Left renal pelvis (tissue), 4 donors: ENCODE measurements around the gene SAG. TPM values are rescaled to one million over a fixed set of nuclear protein-coding genes. Genes with fewer than 3 reads are reported as not detected.

Source experiments
- DNase-seq, 4 donors: peaks; one replicate each; pipeline ENCODE4 v3.0.0-alpha.2; 2013; ENCODE audit warnings: low read depth in 4 of 4, low spot score in 3 of 4
- polyA plus RNA-seq, 4 donors: library from polyadenylated mRNA; unstranded; fragments of 120-200 nt; gene quantifications; one replicate each; pipeline ENCODE4 v1.2.1, GENCODE V29; 2013; ENCODE audit not compliant: insufficient read length in 4 of 4

Gene SAG
- polyA plus RNA-seq, 4 donors, result 0.06 to 0.14 (median 0.10) TPM

DNA sequence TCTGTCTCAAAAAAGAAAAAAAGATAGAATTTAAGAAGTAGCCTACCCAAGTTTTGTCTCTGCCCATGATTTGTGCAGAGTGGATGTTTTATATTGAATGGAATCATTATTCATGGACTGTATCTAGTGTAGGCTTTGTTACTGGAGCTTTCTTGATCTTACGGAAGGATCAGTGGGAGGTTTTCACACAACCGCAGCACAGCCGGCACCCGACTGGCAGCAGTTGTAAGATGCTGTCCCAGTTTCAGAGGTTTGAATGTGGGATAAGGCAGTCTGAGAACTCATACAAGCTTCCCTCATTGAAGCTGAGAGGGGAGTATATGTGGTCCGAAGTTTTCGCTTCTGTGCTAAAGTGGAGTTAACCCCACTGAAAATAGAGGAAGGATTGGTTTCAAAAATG, 19.7 kb upstream of the SAG start:
- no peak for DNase-seq

DNA sequence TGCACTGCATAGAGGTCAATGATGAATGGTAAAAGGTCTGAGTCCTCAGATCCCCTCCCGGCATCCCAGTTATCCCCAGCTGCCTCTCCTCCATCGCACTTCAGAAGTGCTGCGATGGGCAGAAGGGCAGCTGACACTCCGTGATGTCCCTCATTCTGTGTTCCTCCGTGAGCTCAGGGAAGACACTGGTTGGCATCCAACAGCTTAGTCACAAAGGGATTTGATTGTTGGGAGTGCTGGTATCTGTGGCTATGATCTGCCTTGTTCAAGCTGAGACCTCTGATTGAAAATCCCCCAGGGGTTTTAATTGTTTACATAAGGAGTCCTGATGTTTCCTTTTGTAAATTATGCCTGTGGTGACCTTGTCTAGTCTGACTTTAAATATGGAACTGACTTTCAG, 19.0 kb upstream of the SAG start:
- DNase-seq, result no peak

DNA sequence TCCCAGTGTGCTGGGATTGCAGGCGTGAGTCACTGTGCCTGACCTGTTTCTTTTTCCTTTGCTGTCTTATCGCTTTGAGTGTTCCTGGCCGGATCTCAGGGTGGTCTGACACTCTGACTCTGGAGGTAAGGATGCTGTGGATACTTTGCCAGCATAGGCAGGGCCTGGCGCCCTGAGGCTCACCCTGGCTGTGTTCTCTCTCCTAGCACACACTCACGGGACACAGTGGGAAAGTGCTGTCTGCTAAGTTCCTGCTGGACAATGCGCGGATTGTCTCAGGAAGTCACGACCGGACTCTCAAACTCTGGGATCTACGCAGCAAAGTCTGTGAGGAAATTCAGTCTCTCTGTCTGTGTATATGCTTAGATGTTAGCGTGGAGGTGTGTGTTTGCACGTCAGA, 18.0 kb upstream of the SAG start:
- DNase-seq, result no peak

DNA sequence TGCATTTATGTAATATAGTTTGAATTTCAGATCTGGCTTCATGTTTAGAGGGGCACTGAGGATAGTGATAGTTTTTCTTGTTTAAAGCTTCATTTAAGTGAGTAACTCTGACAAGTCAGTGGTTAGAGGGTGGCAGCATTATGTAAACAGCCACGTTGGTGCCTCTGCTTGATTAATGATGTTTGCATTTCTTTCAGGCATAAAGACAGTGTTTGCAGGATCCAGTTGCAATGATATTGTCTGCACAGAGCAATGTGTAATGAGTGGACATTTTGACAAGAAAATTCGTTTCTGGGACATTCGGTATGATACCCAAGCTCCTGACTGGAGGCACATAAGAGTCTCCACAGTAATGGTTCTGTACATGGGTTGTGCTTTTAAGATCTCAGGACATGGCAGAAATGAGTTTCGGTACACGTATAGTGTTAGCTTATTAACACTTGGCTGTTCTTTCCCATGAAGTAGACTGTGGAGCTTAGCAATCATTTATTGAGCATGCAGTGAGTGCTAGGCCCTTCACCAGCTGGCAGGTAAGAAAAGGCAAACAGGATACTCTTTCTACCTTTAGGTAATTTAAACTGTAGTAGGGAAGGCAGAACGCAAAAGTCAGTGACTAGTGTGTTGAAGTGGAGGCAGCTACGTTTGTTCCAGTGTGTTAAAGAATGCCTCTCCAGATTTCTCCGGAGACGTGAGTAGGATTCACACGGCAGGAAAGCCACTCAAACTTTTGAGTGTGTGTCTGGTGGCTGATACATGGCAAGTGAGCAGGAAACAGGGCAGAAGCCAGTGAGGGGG, 17.4 kb upstream of the SAG start:
- no peak for DNase-seq

DNA sequence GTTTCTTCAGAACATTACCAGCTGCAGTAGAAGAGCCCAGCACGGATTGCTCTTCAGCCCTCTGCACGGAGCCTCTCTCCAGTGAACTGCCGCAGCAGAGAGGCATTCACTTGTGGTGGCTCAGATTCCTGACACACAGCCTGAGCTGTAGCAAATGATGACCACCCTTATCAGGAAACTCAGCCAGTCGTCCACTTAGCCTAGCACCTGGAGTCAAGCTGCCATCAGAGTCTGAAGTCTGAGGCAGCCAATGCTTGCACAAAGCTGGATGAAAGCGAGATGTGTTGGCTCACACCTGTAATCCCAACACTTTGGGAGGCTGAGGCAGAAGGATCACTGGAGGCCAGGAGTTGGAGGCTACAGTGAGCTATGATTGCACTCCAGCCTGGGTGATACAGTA, 11.7 kb upstream of the SAG start:
- DNase-seq, result no peak

DNA sequence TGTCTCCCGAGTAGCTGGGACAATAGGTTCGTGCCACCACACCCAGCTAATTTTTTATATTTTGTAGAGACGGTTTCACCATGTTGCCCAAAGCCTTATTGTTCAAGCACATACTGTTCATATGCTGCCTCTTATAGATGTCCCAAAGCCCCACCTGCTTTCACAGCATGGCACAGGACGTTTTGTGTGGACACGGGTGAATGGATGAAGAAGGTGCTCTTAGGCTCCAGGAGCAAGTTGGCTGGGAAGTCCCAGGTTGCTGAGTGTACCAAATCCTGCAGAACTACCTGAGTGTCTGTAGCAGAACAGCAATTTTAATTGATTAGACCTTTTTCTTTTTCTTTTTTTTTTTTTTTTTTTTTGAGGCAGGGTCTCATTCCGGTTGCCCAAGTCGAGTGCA, 10.5 kb upstream of the SAG start:
- DNase-seq, result no peak

DNA sequence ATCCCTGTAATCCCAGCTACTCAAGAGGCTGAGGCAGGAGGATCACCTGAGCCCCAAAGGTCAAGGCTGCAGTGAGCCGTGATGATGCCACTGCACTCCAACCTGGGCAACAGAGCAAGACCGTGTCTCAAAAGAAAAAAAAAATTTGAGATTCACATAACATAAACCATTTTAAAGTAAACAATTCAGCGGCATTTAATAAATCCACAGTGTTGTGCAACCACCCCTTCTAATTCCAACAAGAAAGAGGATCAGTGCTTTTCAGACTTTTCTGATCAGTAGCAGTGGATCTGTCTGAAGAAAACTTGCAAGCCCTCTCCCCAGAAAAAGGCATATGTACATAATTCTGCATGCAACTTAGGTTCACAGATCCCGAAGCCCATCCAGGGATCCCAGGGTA, 7.2 kb upstream of the SAG start:
- no peak for DNase-seq

DNA sequence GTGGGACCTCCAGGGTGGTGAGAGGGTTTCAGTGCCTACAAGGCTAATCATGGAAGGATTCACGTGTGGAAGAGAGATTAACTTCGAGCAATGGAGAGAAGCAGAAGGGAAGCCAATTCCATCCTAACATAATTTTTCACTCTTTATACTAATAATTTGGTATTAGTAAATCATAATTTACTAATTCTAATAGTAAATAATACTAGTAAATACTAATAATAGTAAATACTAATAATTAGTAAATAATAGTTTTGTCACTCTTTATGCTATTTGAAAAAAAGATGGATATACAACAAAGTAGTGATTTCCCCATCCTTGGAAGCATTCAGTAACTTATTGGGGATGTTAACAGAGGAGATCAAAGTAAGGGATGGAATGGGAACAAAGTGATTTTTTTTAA, 6.4 kb upstream of the SAG start:
- no peak for DNase-seq

DNA sequence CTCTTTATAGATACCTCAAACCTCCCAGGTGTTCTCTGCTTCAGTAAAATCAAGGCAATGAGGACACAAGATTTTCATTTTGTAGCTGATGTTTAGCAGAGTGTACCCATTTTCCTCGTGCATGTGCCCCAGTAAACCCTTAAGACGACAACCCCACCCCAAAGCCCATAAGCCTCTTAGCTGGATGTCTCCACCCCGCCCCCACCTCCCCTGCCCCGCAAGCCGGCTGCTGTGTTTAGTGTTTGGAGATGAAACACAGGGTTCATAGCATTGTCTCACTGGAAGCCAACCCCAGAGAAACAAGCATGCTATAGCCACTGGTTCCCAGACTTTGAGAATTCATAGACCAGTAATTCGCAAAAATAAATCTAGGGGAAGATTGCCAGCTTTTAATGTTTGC, 5.8 kb upstream of the SAG start:
- no peak for DNase-seq

DNA sequence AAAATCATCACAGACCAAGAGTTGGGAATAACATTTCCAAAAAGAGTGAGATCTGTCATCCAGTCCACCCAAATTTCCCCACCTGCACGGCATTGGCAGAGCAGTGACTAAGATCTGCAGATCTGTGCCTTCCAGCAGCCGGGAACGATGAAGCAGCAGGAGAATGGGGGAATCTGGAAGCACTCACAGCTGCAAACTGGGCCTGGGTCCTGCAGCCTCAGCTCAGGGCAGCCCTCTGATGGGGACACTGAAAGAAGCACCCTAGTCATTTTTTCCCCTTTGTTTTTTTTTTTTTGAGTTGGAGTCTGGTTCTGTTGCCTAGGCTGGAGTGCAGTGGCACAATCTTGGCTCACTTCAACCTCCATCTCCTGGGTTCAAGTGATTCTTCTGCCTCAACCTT, 4.4 kb upstream of the SAG start:
- DNase-seq, result no peak

DNA sequence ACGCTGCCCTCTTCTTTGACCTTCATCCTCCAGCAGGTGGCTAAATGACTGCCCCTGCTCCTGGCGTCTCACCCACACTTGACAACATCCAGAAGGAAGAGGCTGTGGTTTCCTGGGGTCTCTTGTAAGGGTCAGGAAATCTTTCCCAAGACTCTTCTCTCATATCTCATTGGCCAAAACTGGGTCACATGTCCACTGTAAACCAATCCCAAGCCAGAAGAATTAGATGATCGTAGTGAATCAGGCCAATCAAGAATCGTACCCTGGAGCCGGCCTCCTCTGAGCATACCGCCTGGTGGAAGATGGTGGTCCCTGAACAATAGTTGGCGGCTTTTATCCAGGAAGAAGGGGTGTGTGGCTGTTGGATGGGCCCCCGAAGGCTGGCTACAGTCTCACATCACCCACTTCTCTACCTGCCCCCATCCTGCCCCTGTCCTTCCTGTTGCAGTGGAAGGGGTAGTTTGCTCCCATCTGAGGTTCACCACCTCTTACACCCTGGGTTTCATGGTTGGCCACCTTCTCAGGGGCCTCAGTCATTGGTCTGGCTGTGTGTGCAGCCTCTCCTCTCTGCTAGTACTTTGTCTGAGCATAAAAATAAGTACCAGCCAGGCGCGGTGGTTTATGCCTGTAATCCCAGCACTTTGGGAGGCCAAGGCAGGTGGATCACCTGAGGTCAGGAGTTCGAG, 3.8 kb downstream of the SAG start:
- no peak for DNase-seq

DNA sequence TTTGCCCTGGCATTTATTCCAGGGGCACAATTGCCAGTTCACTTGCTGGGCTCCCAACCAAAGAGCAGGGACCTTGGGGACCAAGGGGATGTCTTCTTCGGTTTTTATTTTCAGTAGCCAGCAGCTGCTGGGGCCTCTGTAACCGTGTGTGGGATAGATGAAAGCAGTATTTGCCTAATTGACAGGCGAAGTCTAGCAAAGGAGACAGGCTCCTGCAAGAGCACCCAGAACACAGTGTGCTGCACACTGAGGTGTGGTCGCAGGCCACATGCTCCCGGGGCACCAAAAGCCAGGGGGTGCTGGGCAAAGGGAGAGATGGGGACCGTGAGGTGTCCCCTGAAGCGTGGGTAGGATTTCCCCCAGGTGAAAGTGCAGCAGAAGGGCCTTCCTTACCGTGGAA, 5.3 kb downstream of the SAG start:
- DNase-seq, result no peak

DNA sequence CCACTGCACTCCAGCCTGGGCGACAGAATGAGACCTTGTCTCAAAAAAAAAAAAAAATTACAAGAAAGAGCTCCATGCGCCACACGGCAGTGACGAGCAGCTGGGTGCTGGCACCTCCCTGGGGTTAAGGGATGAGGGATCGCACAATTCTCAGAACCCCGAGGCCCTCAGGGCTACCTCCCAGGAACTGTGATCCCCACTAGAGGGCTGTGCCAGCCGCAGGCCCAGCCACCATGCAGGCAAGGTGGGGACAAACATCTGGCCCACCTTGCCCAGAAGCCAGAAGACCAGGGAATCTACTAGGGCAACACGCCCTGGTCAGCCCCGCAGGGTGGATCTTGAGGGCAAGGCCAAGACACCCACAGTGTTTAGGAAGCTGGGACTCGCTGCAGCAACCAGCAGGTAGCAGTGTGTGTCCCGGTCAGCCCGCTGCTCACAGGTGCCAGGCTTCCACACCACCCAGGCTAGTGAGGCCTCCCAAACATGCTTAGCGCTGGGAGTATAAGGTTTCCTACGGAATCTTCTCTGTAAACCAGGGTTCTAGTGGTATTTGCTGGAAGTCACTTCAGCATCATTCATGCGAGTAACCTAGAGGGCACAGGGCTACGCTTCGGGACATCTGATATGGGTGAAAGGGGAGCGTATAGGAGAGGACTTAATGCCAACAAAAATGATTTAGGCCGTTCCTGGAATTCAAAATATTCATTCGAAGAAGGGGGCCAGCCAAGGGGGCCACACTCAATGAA, 6.7 kb downstream of the SAG start:
- no peak for DNase-seq

DNA sequence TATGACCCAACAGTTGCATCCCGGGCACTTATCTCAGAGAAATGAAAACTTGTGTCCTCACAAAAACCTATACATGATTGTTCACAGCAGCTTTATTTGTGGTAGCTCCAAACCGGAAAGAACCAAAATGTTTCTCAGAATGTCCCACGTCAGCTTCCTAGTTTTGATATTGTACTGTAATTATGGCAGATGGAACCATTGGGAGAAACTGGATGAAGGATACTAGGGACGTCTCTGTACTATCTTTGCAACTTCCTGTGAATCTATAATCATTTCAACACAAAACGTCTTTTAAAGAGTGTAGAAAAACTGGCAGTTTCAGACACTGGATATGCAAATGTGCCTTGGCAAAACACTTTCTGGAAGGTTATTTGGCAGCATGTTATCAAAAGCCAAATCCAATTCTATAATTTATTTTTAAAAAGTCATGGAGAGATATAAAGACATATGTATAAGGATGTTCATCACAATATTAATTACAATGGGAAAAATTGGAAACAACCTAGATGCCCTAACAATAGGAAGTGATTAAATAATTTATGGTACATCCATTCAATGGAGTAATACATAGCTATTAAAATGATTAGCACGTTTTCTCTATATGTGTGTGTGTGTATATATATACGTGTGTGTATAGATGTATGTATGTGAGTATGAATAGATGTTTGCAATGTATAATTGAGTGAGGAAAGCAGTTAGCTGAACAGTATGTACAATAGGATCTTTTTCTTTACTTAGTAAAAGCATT, 9.8 kb downstream of the SAG start:
- DNase-seq, result no peak

DNA sequence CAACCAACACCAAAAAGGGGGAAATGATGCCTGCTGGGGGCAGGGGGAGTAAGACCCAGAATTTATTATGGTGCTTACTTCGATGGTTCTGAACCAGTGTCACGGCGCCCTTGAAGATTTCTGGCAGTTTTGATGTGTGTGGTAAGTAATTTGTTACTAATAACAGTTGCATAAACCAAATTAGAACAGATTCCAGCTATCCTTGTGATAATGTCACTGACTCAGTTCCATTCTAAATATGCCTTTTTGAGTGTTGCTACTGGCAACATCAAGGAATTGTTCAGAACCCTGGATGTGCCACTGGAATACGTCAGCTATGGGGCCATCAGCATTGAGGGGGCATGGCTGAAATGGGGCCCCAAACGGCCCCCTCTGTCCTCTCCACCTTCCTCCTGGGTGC, 11.6 kb downstream of the SAG start:
- no peak for DNase-seq

DNA sequence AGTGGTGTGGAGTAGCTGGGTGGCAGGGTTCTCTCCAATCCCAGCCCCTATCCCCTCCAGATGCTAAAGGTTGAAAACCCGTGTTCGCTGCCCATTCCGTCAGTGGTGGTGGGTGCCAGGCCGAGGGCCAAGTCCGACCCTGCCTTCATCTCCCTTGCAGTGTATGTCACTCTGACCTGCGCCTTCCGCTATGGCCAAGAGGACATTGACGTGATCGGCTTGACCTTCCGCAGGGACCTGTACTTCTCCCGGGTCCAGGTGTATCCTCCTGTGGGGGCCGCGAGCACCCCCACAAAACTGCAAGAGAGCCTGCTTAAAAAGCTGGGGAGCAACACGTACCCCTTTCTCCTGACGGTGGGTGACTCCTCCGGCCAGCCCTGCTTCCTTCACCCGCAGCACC, 12.9 kb downstream of the SAG start:
- DNase-seq, result no peak

DNA sequence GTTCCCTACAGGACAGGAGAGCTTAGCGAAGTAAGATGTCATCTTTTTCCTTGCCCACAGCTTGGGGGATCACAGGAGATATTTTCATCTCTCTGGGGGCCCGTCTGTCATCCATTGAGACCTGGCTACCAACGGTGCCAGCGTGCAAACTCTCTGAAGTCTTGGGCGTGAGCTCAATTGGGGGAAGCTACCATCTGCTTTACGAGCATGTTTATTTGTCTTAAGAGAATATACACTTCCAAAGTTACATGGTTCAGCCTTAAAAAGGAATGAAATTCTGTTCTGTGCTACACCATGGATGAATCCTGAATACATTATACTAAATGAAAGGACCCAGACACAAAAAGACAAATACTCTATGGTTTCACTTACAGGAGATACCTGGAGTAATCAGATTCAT, 13.6 kb downstream of the SAG start:
- no peak for DNase-seq

DNA sequence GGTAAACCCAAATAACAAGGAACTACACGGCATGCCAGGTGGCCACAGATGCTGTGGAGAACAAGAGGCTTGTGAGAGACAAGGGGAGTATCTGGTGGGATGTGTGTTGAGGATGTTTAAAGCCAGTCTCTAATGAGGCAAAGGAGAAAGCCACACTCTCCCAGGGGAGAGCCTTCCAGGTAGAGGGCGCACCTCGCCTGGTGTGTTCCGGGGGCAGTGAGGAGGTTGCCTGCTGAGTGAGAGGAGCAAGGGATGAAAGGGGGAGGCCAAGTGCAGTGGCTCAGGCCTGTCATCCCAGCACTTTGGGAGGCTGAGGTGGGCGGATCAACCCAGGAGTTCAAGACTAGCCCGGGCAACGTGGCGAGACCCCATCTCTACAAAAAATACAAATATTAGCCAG, 16.2 kb downstream of the SAG start:
- no peak for DNase-seq

DNA sequence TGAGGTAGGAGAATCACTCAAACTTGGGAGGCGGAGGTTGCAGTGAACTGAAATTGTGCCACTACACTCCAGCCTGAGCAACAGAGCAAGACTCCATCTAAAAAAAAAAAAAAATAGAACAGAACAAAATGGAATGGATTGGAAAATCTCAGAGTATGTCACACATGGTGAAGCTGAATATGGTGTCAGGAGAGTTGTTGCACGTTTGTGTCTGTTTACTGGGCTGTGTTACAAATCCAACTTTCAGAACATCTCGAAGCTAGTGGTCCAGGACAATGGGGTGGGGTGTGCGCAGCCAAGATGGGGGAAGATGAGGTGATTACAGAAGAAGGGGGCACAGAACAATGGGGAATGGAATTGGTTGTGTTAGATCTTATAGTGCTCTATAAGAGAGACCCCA, 17.6 kb downstream of the SAG start:
- no peak for DNase-seq

DNA sequence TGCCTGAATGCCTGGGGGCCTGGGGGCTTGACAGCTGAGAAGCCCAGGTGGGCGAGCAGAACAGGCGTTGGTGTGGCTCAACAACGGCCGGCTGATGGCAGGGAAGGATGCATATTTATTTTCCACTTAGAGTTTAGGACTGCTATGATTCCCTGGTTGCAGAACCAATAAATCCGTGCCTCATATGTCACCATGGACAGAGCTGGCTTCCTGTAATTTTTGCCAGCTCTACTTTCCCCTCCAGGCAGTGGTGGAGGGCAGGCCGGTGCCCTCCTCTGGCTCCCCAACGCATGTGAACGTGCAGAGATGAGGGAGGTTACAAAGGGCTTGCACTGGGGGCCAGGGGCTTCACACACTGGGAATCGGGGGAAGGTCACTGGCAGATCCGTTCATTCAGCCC, 18.2 kb downstream of the SAG start:
- no peak for DNase-seq

DNA sequence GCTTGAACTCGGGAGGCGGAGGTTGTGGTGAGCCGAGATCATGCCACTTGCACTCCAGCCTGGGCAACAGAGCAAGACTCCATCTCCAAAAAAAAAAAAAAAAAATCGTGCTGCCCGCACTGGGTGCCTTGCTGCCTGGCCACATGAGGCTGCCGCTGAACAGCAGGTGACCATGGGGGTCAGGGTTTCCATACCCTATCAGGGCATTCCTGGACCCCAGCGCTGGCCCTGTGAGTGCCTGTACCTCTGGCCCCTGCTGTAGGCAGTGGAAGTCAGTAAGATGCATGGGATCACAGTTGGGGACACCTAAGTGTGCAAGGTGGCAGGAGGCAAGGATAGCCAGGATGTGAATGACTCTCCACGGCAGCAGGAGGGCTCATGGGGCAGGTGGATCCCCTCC, 18.9 kb downstream of the SAG start:
- no peak for DNase-seq
